Activated CD4-positive, CD25-positive, alpha-beta regulatory T cell treated with anti-CD3 and anti-CD28 coated beads, Interleukin-2, amount 50 U/mL, for 72 hours (primary cell): Measurements from ENCODE around the gene LRRC4.

Experiments used
- DNase-seq: peaks from one replicate; pipeline ENCODE4 v3.0.0; 2021

Gene LRRC4

DNA sequence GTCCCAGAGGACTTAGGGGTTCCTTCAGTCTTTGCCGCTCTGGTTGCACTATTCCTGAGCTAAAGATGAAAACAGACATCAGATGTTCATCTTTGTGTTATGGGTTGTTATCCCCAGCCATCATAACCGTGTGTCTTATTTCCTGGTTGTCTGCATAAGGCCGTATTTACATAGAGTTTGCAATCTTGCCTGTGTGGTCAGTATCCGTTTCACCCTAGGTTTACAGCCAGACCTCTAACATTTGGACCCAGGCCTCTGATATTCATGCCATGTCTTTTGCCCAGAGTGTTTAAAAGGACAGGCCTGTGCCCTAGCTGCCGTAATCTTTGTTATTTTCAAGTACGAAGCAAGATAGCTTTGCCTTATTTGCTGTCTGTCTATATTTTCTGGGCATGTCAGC lies 26.6 kb downstream of the LRRC4 start:
- no peak for DNase-seq

DNA sequence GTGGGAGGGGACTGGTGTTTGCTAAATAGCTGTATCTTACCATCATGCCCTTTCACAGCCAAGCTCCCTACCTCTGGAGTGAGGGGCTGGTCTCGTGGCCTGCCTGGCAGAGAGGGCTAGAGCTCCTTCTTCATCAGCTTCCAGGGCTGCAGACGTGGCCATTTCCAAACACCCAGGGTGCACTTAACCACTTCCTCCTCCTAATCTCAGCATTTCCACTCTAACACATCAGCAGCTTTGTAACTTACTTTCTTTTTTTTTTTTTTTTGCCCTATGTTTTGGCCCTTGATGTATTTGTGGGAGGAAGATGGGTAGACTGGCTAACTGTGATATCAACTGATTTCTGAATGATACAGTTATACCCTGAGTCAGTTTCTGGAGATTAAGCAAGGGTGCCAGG lies 27.4 kb downstream of the LRRC4 start:
- no peak for DNase-seq

DNA sequence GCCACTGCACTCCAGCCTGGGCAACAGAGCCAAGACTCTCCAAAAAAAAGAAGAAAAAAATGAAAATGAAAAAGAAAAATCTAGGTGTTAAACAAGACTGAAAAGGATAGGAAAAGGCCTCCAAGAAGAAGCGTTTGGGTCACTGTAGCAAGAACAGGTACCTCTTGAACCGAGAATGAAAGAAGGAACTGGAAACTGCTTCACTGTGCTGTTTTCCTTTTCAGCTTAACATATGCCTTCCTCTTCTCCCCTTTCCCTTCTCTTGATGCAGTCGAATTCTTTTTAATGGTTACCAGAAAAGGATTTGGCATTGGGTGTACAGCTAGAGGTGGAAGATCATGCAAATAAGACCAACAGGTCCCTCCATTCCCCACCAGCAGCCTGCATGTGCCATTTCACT lies 28.1 kb downstream of the LRRC4 start:
- no peak for DNase-seq

DNA sequence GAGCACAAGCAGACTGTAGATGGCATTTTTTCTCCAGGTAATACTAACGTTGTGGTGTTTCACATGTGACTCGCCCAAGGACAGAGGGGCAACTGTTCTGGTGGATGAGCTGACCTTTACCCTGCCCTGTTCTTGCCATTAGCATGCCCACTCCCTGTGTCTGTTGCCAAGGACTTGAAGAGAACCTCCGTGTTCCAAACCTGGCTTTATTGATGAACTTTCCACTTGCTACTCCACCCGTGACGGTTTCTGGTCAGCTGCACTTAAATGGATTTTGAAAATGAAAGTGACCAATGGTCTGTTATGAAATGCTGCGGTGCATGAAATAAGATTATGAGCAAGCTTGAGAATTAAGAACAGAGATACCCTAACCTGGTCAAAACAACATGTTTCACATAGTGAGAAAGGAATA lies 30.4 kb downstream of the LRRC4 start:
- DNase-seq, result no peak

DNA sequence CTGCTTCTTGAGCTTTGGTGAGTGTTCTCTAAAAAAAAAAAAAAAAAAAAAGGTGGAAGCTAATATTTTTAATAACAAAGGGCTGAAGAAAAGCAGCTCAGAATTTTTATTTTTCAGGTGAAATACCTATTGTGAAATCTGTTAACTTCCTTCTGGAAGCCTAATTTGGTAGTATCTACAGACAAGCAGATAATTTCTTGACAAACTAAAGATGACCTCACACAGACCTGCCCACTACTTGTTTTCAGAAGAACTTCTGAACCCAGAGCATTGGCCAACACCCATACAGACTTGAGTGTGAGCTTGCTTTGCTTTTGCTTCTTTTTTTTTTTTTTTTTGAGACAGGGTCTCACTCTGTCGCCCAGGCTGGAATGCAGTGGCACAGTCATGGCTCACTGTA lies 31.2 kb downstream of the LRRC4 start:
- no peak for DNase-seq

DNA sequence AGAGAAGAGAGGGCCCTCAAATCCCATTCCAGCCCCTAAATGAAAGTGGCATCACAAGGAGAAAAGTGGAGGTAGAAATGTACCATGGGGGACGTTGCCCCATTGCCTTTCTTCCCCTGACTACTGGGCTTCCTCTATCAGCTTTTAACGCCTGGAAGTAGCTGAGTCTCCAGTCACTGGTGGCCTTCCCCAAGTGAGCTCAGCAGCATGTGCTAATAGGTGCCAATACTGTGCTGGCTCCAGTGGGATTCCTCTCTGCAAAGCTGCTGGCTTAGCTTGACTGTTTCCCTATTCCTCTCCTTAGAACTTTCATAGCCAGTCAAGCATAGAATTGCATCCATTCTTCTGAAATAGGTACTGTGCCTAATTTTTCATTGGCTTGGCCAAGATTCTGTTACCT lies 32.6 kb downstream of the LRRC4 start:
- no peak for DNase-seq

DNA sequence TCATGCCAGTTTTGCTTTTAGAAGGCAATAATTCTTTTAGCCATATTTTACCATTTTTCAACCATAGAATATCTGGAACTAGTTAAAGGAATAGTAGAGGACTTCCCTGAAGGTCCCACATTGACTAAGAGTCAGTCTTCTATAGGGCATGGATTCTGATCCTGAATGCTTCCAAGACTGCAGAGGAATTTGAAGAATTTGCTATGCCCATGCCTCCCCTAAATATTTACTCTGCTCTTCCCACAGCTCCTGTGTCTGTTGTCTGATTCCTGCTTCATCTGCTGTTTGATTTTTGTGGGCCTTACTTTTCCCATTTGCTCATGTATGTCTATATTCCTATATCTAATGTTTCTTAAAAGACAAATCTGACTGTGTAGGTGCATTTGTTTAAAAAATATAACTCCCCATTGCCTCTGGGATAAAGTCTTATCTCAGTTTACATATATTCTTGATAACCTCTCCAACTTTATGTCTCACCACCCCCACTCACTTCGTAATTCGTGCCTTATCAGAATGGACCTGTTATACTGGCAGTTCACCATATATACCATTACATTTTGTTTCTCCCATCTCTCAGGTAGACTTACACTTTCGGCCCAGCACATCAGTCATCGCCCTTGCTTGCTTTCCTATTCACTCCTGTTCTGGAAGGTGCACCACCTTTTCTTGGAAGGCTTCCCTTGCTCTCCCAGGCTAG lies 33.9 kb downstream of the LRRC4 start:
- DNase-seq, result no peak

DNA sequence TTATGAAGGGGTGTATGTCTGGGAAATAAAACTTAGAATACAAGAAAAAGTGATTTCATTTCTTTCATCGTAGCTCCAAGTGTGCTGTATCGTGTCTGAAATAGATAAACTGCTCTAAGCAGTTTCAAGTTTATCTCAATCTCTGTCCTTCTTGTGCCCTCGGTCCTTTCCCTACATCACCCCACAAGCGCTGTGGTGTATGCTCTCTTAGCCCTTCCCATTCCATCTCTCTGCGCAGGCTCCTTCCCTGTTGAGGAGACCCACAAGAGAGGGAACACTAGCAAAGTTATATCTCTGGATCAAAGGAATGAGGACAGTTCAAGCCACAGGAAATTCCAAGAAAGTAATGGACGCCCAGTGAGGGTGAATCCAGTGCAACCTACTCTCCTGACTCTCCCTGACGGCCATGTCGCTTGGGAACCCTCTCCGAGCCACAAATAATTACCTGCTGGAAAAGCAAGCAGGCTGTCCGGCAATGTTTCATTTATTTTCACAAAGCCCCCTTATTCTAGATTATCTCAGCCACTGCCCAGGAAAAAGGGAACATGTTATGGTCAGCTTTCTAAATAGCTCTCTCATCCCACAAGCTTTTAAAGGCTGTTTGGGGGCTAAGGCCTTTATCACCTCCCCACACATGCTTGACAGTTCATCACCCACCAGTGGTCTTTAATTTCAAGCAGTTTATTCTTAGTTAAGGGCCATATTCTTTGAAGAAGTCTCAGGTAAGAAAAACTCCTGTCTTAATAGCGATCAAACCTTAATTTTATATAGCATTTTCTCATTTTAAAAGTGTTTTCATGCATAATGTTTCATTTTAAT lies 34.8 kb downstream of the LRRC4 start:
- DNase-seq, result no peak

DNA sequence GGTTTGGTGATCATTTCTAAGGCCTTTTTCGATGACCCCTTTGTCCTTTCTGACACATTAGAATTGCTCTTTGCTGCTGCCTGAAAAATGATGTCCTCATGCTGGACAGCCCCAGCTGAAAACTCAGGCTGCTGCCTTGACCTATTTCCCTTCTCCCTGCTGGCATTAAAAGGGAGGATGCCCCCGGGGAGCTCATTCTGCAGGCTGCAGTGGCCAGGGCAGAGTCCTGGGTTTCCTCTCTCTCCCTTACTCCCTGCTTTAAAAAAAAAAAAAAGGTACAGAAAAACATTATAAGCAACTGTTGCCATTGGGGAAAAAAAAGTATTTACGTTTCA lies 35.4 kb downstream of the LRRC4 start:
- DNase-seq, result no peak

DNA sequence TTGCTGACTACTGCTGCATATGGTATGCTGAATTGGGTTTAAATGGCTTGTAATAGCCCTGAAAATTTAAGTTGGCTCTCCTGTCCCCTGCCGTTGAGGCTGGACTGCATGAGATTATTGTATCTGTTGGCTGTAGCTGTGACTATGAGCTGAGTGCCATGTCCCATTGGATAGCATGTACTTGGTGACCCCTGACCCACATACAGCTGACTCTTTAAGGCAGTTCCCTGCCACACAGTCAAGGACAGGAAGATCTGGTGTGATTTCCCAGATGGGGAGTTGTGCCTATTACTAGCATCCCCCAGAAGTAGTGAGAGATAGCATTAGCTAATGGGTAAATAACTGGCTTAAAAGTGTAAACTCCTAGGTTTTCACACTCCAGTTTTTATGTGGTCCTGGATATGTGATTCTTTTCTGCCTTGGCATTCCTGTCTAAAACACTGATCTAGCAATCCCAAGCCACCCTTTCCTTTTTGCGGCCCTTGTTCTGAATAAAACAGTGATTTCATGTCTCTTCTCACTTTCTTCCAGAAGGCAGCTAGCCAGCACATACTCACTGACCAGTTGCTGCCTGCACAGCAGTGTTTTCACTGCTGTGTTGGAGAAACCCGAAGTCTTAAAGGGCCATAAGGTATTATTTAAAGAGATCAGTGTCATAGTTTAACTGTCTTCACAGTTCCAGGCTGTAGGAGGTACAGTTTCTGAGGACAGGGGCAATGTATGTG lies 35.9 kb downstream of the LRRC4 start:
- DNase-seq, result no peak

DNA sequence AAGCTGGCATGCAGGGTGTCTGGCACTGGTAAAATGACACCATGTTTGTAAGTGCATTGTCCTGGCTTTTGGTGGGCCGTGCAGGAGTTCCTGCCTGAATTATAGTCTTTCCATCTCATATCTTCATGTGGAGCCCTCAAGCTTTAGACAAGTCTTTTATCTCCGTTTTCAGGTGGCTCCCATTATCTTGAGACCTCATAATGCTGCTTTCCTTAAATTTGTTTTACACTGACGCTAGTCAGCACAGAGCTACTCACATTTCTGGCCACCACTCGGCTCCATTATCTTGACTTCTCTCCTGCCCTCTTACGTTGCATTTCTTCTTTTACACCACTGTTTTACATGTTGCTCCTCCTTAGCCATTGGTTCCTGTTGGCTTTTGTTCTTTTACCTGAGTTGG lies 37.2 kb downstream of the LRRC4 start:
- DNase-seq, result no peak

DNA sequence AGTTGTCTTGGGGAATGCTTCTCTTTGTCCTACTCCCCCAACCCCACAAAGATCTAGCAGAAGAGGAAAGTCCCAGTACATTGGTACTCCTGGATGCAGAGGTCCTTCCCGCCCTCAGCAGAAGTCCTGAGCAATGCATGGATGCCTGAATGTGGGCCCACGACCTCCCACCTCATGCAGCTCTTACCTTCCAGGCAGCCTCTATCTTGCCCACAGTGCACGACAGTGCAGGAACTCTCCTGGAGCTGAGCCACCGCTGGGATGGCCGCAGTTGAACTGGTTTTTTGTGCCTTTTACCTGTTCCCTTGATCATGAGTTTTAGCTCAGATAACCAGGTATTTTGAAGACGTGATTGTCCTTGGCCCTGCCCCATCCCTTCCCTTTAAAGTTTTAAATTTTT lies 37.9 kb downstream of the LRRC4 start:
- DNase-seq, result no peak

DNA sequence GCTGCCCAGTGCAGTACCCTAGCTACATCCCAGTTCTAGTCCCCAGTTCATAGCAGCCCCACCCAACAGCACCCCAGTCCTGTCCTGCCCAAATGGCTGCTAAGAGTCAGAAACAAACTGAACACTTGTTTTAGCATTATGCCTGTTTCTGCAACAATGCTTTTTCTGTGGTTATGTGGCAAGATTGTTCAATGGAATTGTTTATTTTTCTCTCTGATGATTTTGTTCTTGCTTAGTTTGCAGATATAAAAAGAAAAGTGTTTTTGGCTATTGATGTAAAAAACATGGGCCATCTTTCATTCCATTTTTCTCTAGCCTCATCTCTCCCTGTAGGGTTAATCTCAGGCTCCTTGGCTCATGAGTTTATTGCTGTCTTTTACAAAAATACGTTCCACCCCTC lies 42.5 kb downstream of the LRRC4 start:
- no peak for DNase-seq

DNA sequence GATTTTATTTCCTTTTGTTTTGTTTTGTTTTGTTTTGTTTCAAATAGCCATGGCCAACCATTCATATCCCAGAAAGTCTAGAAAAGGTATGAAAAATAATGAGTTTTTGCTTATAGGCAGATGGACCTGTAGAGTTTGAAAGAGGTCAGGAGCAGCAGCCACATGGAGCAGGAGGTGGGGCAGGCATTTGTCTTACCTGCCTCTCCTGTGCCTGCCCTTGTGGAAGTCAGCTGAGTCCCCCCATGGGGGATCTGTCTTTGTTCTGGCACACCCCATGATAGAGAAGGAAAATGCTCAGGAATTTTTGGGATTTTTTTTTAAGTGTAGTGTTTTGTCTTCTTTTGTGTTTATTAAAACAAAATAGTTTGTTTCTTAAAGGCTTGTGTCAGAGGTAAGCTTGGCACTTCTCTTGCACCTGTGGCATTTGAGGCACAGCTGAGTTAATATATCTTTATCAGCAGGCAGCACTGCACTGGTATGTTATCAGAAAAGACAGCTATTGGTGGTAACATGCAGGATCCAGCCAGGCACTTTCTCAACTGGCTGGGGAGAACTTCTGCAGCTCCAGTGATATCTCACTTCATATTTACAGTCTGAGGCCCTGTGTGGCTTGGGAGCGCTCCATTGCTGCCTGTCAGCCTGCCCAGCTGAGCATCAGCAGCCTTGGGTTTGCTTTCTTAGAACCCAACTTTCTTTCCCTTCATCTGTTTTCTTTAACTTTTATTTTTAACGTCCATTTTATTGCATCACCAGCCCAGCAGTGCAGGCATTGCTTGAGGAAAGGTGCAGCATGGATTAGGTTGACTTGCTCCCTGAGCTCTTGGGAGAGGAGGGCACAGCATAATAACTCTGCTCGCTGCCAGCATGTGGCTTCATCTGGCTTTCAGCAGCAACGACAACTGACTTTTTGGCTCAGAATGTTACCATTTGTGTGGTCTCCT lies 44.4 kb downstream of the LRRC4 start:
- no peak for DNase-seq

DNA sequence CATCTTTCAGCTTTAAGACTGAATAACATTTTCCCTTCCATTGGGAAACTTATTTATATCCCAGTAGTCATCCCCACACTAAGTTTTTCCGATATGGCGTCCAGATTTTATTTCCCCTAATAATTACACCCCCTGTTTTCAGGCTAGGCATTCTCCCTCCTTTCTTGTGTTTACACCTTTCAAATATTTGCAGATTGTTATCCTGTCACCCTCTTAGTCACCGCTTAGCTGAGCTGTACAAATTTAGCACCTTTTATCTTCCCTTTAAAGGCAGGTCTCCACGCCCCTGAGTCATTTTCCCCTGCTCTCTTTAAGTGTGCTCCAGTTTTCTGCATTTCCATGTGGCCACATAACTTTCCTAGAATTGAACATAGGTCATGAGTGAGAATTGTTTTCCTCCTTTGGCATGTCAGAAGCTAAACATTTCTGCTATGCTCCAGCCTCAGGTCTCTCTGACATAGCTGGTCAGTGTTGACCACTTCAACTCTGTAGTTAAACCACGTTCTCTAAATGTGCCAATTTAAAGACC lies 47.4 kb downstream of the LRRC4 start:
- DNase-seq, result no peak

DNA sequence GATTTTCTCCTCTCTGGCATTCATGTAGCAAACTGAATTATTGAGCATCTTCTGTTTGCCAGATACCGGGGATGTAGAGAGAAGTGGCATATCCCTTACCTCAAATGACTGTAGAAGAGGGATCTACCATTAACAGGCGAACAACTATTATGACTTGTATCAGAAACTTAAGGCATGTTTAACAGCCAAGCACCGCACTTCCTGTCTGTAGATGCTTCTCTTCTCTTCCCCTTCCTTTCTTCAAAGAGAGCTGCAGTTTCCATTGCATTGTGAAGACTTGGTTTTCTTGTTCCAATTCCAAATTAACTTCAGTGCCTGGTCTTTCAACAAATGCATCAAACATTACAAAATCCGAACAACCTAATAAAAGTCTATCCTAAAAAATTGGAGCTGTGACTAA lies 49.3 kb downstream of the LRRC4 start:
- no peak for DNase-seq

DNA sequence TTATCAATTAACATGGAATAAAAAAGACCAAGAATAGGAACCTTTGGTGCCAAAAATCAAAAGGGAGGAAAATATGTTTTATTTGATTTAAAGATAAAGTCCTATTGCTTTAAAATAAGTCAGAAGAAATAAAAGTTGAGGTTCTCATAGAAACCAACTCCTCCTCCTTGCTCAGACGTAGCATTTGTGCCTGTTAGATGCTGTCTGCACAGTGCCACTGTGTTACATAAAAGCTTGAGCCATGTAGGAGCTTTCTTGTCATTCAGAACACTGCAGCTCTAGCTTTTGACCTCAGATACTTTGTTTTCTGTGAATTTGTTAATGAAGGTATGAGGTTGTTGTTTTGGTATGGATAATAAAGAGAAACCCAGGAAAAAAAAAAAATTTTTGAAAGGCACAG lies 50.3 kb downstream of the LRRC4 start:
- DNase-seq, result no peak

DNA sequence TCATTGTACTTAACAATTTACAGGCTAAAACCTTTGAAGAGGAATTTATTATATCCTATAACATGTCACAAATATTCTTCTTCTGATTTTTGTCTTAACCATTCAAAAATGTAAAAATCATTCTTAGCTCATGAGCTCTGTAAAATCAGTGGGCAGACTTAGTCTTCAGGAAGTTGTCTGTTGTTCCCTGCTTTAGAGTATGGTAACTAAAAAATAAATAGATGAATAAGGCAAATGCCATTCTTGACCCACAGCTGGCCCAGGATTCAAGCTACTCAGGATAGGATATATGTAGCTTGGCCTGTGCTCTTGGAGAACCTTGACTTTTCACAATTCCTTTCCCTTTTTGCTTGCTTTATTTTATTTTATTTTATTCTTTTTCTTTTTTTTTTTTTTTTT lies 51.5 kb downstream of the LRRC4 start:
- no peak for DNase-seq

DNA sequence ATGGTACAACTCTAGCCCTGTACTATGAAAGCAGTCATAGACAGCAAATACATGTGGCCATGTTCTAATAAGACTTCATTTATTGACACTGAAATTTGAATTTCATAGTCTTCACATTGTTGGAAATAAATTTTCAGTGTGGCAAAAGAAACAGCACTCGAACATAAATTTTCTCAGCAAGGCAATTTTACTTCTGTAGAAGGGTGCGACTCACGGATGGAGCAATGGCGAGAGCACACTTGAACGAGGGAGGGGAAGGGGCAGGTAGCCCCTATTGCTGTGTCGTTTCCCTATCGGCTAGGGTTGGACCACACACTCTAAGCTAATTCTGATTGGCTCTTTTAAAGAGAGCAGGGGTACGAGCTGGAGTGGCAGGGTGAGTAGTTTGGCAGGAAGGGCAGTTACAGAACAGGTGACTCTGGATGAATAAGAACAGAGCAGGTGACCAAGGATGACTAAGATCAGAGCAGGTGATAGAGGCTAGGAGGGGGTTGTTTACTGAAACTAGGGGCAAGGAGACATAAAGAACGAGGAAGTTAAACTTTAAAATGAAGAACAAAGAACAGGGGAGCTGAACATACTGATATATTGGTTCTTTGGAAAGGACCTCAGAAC lies 52.0 kb downstream of the LRRC4 start:
- DNase-seq, result no peak

DNA sequence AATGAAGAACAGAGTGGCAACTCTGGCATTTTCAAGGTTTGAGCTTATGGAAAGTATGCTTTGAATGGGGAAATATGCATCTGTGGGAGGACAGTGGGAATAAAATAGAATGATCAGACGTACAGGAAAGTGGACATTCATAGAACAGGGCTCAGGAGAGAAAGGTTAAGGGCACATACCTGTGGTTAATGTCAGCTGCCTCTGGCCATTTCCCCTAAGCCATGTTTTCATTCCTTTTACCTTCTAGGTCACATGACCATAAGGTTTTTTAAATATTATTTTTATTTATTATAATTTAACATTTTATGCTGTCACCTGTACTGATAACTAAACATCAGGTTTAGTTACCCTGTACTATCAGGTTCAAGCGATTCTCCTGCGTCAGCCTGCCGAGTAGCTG lies 52.8 kb downstream of the LRRC4 start:
- DNase-seq, result no peak
